HG03575 (cell line): ENCODE measurements around the gene RPS19.

ENCODE experiments used
- ATAC-seq: cut with Tn5 transposase; IDR thresholded peaks from one replicate; pipeline ENCODE4 v1.9.1; 2021; ENCODE audit not compliant: unreplicated experiment, insufficient number of reproducible peaks, low FRiP score; ENCODE audit errors: extremely low read depth

RPS19 gene

DNA sequence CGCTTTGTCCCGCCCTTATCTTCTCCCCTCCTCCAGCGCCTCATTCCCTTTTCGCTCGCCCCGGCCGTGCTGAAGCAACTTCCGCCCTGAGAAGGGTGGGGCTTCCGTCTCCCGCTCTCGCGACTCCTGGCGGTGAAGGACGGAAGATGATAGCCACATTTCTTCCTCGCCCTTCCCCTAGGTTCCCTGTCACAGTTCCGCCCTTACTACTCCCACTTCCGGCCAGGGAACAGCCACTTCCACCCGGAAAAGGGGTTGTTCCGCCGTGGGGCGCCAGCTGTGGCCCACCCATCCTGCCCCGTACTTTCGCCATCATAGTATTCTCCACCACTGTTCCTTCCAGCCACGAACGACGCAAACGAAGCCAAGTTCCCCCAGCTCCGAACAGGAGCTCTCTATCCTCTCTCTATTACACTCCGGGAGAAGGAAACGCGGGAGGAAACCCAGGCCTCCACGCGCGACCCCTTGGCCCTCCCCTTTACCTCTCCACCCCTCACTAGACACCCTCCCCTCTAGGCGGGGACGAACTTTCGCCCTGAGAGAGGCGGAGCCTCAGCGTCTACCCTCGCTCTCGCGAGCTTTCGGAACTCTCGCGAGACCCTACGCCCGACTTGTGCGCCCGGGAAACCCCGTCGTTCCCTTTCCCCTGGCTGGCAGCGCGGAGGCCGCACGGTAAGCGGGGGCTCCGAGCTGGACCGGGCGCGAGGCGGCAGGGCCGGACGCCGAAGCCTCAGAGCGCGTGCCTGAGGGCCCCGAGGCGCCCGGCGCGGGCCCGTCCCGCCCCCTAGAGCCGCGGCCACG, at the start of gene RPS19:
RPS19 (plus strand) TSS at position 638 of the 801 bp plus-strand sequence. CDS start 520 bp downstream, outside the sequence.
- ATAC-seq: peak; percentile 49

- no peak for ATAC-seq
Observed at GRCh38 chr19:41810301-41810700, 49.8 kb upstream of the RPS19 start.

DNA sequence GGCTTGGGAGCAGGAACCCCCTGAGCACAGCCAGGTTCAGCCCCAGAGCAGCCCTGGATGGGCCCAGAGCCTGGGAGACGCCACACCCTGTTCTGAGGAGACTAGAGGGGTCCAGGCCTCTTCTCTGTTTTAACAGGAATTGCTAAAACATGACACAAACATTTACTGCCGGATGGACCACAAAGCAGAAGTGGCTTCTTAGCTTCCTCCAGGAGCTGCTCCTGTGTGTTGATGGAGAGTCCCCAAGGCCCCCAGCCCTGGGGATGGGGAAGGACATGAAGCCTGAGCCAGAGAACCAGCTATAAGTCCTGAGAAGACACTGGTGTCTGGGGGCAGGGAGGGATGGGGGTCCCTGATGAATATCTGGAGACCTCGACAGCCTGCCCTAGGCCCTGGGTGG, 49.0 kb upstream of the RPS19 start:
- no peak for ATAC-seq

DNA sequence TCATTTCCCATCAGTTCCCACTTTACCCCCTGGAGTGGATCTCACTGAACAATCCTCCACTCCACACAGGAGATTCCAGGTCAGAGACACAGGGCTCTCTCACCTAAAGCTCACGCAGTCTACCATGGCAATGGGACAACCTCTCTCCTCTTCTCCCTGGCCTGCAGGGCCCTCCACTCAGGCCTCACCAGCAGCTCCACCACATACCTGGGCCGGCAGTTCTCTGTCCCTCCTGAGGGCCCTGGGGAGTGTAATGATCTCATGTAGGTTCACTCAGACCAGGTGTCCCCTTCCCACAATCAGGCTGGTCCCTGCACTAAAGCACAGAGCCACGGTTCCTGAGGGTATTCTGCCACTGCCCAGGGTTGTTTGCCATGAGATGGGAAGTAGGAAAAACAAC, 48.1 kb upstream of the RPS19 start:
- no peak for ATAC-seq

- ATAC-seq: no peak
Observed at GRCh38 chr19:41813911-41814310, 46.1 kb upstream of the RPS19 start.

DNA sequence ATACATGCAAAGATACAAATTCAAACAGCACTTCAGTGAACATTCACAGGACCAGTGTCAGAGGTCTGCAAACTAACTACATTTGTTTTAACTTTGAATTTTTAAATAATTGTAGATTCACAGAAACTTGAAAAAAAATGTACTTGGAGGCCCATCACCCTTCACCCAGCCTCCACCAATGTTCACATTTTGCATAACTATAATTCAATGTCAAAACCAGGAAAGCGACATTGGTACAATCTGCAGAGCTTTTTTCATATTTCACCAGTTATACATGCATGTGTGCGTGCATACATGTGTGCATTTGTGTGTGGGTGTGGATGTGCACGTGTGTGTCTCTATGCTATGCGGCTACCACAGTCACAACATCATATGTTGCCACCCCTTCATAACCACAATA, 44.8 kb upstream of the RPS19 start:
- ATAC-seq: no peak

GRCh38 chr19:41816761-41817160, 43.3 kb upstream of the RPS19 start:
- ATAC-seq: no peak

GRCh38 chr19:41821003-41821735, 38.9 kb upstream of the RPS19 start:
- ATAC-seq: no peak

DNA sequence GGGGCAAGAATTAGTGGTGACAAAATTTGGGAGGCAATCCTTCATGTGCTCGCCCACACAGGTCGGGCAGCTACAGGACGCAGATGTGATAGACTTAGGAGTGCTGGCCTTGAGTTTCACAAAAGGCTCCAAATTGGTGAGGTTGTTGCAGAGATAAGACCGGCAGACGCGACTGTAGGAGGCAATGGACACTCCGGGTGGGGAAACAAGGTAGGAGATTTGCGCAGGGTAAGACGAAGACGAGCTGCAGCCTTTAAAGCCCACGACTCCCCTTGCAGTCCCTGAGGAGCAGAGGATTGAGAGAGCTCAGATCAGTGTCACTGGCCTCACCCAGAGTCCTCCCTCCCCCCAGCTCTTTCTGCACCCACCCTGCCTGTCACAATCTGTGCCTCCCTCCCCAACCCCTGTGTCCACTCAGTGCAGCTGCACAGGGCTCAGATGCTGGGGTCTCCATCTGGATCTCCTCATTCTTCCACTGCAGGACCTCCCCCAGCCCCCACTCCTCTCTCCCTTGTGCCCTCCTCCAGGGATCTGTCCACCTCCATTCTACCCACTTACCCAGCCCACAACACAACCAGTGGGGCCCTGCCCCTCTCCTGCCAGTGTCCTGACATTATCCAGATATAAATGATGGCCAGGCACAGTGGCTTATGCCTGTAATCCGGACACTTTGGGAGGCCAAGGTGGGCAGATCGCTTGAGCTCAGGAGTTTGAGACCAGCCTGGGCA, 21.9 kb upstream of the RPS19 start:
- ATAC-seq: no peak

DNA sequence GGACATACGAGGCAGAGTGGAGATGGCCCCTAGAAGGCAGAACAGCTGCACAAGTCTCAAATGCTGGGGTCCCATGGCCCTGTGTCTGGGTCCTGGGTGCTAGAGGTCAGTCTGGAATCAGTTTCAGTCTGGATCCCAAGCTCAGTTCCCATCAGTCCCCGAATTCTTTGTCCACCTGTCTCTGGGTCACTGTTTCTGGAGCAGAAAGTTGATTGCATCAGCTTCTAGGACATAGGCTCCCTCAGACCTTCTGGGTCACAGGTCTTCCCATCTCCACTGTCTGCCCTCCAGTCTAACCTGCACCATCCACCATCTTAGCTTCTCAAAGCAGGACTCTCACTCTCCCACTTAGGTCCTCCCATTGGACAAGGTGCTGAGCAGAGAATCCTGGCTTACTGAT, 20.8 kb upstream of the RPS19 start:
- no peak for ATAC-seq

GRCh38 chr19:41843371-41843770, 16.7 kb upstream of the RPS19 start:
- ATAC-seq: no peak

- ATAC-seq: no peak
Observed at GRCh38 chr19:41844601-41845000, 15.5 kb upstream of the RPS19 start, which contains the start of gene LYPD4. Gene LYPD4, minus strand, starts transcription at chr19:41844683. Its CDS starts 5,398 bp downstream, at chr19:41839285.

GRCh38 chr19:41845001-41845050, 15.2 kb upstream of the RPS19 start, which contains the start of gene DMRTC2:
Gene DMRTC2, plus strand, starts transcription at chr19:41845042. Its CDS starts 2,387 bp downstream, at chr19:41847429.
- ATAC-seq: no peak

DNA sequence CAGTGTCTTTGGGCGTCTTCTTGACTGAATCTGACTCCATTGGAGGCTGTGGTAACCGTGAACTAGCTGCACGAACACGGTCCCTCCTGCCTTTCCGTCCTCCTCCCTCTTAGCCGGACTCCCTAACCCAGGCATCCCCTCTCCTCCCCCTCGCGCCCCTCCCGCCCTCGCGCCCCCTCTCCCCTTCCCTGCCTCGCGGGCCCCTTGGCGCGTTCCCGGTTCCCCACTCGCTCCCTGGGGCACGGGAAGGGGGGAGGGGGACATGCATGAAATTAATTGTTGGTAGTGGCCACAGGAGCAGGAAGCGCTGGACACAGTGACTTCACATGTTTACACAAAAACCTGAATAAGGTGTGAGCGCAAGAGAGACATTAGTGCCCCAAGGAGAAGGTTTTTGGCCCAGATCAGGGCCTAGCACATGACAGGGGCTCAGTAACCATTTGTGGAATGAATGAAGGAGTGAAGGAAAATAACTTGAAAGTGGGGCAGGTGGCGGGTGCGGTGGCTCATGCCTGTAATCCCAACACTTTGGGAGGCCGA, 14.9 kb upstream of the RPS19 start:
- ATAC-seq: no peak

GRCh38 chr19:41847351-41848105, 12.5 kb upstream of the RPS19 start:
- no peak for ATAC-seq

DNA sequence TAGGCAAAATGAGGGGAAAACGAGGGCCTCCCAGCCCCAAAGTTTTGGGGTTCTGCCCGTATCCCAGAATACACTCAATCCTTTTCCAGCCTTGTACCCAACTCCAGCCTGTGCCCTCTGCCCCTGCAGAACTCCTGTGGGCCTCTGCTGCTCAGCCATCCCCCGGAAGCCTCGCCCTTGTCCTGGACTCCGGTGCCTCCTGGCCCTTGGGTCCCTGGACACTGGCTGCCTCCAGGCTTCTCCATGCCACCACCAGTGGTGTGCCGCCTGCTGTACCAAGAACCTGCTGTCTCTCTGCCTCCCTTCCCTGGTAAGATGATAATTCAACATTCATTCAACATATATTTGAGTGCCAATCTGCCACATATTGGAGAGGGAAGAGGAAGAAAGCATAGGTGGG, 11.4 kb upstream of the RPS19 start:
- ATAC-seq: no peak

GRCh38 chr19:41849067-41849466, 11.0 kb upstream of the RPS19 start:
- ATAC-seq: no peak

DNA sequence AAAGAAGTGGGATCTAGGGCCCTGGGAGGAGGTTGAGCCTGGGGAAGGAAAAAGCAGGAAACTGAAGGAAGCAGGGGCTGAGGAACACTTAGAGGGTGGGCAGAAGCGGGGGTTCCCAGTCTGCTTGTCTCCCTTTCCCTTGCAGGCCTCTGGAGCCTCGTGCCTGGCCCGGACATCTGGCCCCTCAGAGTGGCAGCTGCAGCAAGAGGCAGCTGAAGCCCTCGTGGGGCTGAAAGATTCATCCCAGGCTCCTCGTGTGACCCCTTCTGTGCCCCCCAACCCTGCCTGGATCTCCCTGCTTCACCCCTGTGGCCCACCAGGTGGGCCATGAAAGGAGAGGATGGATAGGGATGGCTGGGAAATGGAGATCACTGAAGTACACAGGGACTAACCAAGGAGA, 9.7 kb upstream of the RPS19 start:
- no peak for ATAC-seq

- ATAC-seq: no peak
Observed at GRCh38 chr19:41851456-41851855, 8.6 kb upstream of the RPS19 start.
